Fibroblast of skin of abdomen (primary cell): Measurements from ENCODE around the gene SUCLG1.

Source experiments
- DNase-seq: peaks from one replicate; pipeline ENCODE4 v3.0.0-alpha.2; 2013

SUCLG1 gene

DNA sequence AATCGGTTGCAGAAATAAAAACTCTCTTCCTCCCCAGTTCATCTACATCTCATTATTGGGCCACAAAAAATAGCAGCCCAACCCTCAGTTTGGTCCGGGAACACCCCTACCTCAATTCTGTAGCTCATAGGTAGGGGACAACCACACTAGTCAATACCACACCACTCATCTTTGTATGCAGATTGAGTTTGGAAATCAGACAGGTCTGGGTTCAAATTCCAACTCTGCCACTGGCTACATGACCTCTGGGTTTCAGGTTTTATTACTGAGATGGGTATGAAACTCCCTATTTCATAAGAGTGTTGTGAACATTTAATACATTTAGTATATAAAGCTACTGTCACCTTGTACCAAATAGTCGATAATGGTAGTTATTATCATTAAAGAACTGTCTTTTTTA, 2.2 kb upstream of the SUCLG1 start:
- no peak for DNase-seq

DNA sequence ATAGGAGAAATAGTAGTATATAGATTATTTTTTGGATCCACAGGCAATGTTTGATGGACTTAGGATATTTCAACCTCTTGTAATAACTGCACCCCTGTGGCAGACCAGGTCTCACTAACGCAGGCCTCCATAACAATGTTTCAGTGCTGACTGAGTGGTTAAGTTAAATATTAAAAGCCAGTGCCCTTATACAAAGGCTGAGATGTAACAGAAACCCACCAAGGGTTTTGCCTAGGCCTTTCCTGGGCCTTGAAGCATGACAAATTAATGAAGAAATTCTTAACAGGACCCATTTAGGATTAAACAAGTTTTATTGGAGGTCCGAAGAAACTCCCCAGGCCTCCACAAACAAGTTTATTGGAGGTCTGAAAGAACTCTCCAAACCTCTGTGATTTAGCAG, 1.6 kb upstream of the SUCLG1 start:
- DNase-seq: no peak

GRCh38 chr2:84459944-84460429, 907 bp upstream of the SUCLG1 start:
- no peak for DNase-seq

DNA sequence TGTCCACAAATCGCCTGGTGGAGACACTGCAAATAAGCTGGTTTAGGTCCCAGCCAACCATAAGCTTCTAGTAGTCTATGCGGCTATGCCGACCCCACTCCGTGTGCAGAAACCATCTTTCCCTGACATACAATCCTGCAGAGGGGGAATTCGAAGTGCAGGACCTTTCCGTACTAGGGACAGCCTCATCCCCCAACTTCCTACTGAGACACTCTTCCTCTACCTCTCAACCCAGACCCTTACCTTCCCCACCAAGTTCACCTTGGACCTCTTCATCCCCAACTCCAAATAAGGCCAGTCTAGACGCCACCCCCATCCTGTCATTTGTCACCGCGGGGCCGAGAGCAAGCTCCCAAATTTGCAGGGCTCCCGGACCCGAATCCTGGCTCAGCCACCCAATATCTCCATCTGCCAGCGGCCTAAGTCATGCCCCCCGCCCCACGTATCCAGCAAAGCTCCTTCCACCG, 496 bp downstream of the SUCLG1 start:
- DNase-seq: peak; percentile 9

DNA sequence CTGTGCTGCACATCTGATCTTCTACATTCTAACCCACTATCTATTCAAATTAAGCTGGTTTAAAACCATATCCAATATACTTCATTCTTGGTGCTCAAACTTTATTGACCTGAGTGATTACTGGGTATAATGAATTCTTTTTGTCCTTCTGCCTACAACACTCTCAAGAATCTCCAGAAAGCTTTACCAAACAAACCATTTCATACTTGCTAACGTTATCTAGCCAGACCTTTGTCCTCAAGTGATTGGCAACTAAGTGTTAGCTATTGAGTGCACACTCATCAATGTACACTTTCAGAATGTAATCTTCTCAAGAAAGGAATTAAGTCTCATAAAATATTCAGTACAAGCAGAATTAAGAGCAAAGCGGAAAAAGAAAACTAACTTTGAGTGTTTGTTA, 1.4 kb downstream of the SUCLG1 start:
- DNase-seq: no peak

DNA sequence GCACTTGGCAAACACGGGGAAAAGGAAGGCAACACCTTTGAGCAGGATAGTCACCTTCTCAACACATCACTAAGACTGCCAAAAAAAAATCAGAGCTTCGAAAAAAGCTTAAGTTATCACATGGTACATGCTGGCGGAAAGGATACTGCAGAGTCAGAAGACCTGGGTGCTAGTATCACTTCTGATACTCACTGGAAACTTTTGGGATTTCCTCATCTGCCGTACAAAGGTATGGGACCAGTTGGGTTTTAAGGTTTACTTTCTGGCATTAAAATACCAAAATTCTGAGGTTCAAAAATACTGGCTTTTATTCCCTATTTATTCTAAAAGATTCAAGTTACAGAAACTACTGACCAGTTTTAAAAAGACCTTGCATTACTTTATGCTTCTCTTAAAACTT, 2.9 kb downstream of the SUCLG1 start:
- DNase-seq: no peak

GRCh38 chr2:84454581-84454980, 4.5 kb downstream of the SUCLG1 start:
- DNase-seq: no peak

GRCh38 chr2:84452624-84453023, 6.5 kb downstream of the SUCLG1 start:
- no peak for DNase-seq

DNA sequence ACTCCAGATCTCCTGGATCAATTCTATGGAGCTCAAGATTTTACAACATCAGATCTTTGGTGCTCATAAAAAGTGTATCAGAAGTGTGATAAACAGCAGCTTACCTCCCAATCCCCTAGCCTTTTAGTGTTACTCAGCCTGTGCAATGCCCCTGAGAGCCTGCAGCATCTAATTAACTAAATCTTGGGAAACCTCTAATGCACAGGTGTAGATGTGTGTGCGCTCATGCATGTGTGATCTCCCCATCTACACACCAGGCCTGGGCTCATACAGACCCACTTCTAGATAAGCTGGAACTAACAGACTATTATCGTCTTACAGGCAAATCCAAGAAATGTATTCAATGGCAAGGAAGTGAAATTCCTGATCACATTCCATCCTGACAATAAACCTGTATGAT, 7.5 kb downstream of the SUCLG1 start:
- no peak for DNase-seq

DNA sequence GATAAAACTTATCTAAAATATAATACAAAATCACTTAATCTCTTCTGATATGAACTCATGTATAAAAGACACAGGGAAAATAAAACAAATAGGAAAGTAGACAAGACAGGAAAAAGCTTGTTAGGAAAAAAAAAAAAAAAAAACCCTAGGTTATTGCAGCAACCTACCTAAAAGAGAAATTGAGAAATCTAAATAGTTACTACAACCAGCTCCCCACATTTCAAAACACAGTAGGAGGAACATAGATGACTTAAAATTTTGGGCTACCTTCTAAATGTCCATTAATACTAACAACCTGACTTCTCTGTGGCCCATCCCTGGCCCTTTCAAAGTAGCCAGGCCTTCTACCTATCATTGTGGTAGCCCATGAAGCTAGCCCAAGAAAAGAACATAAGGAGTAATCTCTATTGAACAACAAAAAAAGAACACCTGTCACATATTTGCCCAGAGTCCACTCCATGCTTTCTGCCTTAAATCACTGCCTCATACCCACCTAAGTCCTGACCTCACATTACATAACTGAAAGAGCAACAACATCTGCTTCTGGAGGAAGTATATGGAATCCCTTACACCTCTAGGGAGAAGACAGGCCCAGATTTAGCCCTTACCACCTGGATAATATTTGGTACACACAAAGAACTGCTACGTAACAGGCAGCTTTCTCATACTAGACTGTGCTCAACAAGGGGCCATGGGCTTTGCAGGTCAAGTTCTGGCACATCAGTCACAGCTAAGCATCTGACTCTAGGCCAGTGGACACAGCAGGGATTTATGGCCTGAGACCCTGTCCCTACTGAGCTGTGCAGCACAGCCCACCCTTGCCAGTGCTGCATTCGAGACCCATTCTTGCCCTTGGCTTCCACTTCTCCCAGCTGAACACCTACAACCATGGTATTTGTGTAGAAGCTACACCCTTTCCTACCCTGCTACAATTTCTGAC, 8.5 kb downstream of the SUCLG1 start:
- DNase-seq: no peak

DNA sequence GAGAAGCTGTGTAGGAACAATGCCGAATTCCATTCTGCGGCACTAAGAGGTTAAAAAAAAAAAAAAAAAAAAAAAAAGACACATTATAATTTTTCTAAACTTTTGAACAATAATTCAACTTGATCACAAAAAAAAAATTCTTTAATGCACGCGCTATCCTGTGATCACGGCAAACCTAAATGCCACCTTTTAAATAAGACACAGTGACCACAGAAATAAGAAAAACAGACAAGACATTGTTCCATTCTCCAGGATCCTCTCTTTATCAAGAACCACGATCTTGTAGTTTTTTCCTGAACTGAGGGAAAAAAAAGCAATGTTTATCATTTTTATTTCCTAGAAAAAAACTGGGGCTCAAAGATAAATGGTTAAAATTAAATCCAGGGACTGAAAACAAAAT, 9.4 kb downstream of the SUCLG1 start:
- no peak for DNase-seq

DNA sequence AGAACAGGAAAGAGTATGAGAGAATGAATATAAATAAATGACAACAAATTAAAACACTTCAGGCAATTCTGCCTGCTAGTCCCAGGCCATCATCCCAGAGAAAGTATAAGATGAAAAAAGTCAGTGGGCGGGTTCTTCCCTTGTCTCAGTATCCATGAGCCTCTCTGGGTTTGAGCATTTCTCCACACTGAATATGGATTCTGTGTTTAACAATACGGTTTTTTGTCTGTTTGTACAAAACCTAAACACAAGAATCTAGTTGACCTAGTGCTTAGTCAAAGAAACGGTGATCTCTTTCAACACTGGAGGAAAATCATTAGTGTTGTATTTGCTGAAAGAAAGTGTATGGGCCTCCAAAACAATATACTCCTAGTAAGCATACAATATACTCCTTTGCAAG, 10.0 kb downstream of the SUCLG1 start:
- no peak for DNase-seq

- peak; percentile 80 for DNase-seq
Observed at GRCh38 chr2:84443477-84443876, 15.6 kb downstream of the SUCLG1 start.

- no peak for DNase-seq
Observed at GRCh38 chr2:84442888-84443287, 16.2 kb downstream of the SUCLG1 start.

GRCh38 chr2:84441505-84441904, 17.6 kb downstream of the SUCLG1 start:
- DNase-seq: no peak

DNA sequence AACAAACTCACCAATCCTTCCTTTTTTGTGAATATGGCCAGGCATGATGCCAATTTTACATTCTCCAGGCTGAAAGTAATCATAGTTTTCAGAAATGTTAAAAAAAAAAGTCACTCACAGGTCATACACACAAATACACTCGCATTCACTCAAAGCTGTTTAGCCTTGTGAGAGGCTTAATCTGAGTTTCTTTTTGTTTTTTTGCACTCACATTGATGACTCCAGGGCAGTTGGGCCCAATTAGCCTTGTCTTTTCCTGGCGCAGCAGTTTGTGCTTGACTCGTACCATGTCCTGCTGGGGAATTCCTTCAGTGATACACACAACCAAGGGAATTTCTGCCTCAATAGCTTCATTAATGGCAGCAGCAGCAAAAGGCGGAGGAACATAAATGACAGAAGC, 18.0 kb downstream of the SUCLG1 start:
- DNase-seq: no peak

DNA sequence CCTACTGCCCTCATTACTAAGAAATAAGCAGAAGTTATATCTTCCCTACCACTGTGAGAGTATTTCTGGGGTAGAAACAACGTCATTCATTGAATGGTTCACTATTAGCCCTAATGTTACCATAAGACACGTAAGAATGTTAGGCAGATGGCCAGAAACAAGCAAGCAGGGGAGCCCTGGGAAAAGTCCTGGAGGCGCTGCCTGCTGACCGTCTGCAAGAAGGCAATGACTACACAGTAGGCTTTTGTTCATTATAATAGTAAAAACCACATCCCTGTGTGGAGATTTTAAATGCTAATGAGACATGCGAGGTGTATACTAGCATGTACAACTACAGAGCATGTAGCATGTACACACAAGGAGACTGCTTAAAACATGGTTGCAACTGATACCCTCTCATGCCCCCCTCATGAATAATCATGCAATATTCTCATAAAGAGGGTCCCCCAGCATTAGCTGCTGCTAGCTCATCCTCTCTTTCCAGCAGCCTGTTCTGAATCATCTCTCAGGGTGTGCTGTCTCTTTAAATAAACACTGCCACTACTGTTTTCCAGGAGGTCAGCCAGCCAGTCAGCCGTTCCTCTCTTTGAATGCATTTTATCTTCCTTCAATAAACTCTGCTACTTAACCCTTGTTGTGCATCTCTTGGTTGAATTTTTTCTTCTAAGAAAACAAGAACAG, 23.6 kb downstream of the SUCLG1 start:
- DNase-seq: peak; percentile 20

DNA sequence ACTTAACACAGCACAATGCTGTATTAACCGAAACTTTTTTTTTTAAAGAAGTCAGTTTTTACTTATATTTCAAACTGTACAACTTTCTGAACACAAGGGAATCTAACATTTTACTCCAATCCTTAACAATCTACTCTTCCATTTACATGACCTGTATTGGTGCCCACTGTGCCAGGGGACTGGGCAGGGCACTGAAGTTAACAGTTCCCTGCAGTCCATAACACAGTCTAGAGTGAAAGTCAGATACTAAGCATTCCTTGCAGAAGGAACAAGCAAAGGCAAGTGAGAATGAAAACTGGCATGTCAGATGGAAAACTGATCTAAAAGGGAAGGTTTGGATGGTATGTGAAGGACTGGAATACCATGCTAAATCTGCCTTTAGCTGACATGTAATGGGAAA, 29.8 kb downstream of the SUCLG1 start:
- no peak for DNase-seq

GRCh38 chr2:84427235-84428138, 31.6 kb downstream of the SUCLG1 start:
- DNase-seq: peak; percentile 63

DNA sequence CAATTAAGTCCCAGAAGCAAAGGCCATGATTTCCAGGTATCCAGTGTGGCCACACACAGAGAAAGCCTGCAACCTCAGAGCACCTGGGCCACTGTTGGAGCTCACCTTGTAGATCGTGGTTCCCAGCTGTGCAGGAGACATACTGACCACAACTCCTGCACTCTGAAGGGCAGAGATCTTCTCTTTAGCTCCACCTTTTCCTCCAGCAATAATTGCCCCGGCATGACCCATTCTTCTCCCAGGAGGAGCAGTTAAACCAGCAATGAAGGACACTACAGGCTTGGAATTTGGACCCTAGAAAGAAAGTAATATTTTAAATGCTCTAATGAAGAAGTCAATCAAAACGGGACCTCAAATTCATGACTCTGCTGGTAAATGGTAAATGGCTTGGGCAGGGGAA, 33.8 kb downstream of the SUCLG1 start:
- DNase-seq: no peak

DNA sequence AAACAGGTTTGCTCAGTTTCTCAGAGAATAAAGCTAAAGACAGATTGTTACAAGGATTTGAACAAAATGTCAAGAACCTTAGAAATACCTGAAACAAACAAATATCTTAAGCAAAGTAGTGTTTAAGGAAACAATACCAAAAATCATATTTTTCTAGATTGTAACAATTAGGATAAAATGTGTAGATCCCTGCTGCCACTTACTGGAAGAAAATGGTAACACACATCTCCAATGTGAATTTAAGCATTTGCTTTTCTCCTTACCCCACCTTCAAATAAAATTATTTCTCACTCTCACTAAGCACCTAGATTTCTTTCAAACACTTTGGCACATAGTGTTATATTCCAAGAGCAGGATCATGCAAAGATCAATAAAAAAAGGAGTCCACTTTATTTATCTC, 34.9 kb downstream of the SUCLG1 start:
- DNase-seq: peak; percentile 3

- DNase-seq: no peak
Observed at GRCh38 chr2:84421791-84422190, 37.3 kb downstream of the SUCLG1 start.

- no peak for DNase-seq
Observed at GRCh38 chr2:84421197-84421596, 37.9 kb downstream of the SUCLG1 start.
